Chondrocyte (in vitro differentiated cells): ENCODE data around the gene ECE1. TPM values are rescaled to one million over a fixed set of nuclear protein-coding genes. Genes with fewer than 3 reads are reported as not detected.
A peak's percentile ranks its signal among the peaks of the same experiment; 100 is the strongest.

ENCODE experiments used
- DNase-seq: peaks from one replicate; pipeline ENCODE4 v3.0.0; 2021; ENCODE audit warnings: mixed read lengths, low spot score
- H3K27ac Mint-ChIP-seq: one replicate; pipeline ENCODE4 v1.8.0; 2021; ENCODE audit warnings: mild to moderate bottlenecking, moderate library complexity, mixed read lengths; ENCODE audit not compliant: unreplicated experiment
- H3K27me3 Mint-ChIP-seq: 2 replicates; pipeline ENCODE4 v1.8.0; 2021; ENCODE audit warnings: low read depth, mixed read lengths
- H3K36me3 Mint-ChIP-seq: 2 replicates; pipeline ENCODE4 v1.8.0; 2021; ENCODE audit warnings: low read depth, mixed read lengths
- H3K4me1 Mint-ChIP-seq: 2 replicates; pipeline ENCODE4 v1.8.0; 2021; ENCODE audit warnings: low read depth, mild to moderate bottlenecking, mixed read lengths
- H3K4me3 Mint-ChIP-seq: one replicate; pipeline ENCODE4 v1.8.0; 2021; ENCODE audit warnings: mild to moderate bottlenecking, moderate library complexity, mixed read lengths; ENCODE audit not compliant: unreplicated experiment
- H3K9me3 Mint-ChIP-seq: 2 replicates; pipeline ENCODE4 v1.8.0; 2021; ENCODE audit warnings: low read depth, mixed read lengths
- CTCF ChIP-seq: fragments of 200-600 bp; sonication (generic); IDR thresholded peaks from 2 replicates; pipeline ENCODE4 v1.5.0; 2021; ENCODE audit warnings: antibody characterized with exemption, mild to moderate bottlenecking, moderate library complexity
- total RNA-seq: library from RNA; stranded (reverse); gene quantifications from 3 replicates; pipeline ENCODE4 v1.2.1, GENCODE V29; 2021

ECE1 gene
- total RNA-seq, 1 donor from 2014 or later = 98.5 TPM

- Mint-ChIP-seq H3K4me3 (no peak overlapping the region), H3K4me1 (peaks cover 67% of the 10 kb centered on the region), H3K9me3 (no peaks in the 10 kb centered on the region), H3K27ac (peak overlapping the region; percentile 72), H3K36me3 (no peaks in the 10 kb centered on the region), H3K27me3 (no peaks in the 10 kb centered on the region)
- DNase-seq = no peak
- no peak for TF ChIP-seq CTCF
These were observed 15.1 kb upstream of the ECE1 start for GRCh38 chr1:21305155-21305899.

- Mint-ChIP-seq H3K36me3 (no peaks in the 10 kb centered on the region), H3K4me3 (no peak overlapping the region), H3K4me1 (peaks cover 66% of the 10 kb centered on the region)
These were observed 14.2 kb upstream of the ECE1 start for GRCh38 chr1:21304488-21304887.

GRCh38 chr1:21302747-21303715 is 12.8 kb upstream of the ECE1 start:
- Mint-ChIP-seq H3K27me3 (no peaks in the 10 kb centered on the region), H3K4me3 (no peak overlapping the region), H3K4me1 (peaks cover 58% of the 10 kb centered on the region), H3K27ac (peak overlapping the region; percentile 45), H3K9me3 (no peaks in the 10 kb centered on the region), H3K36me3 (peaks cover 3% of the 10 kb centered on the region)
- peak; percentile 61 for TF ChIP-seq CTCF
- DNase-seq = no peak

More at GRCh38 chr1:21304488-21304887, 14.2 kb upstream of the ECE1 start:
- Mint-ChIP-seq H3K9me3 (no peaks in the 10 kb centered on the region), H3K27me3 (no peaks in the 10 kb centered on the region), H3K27ac (peak overlapping the region; percentile 53)
- TF ChIP-seq CTCF = no peak
- DNase-seq = no peak

GRCh38 chr1:21301794-21302440 is 11.7 kb upstream of the ECE1 start:
- no peaks in the 10 kb centered on the region for H3K9me3 Mint-ChIP-seq
- peaks cover 51% of the 10 kb centered on the region for H3K4me1 Mint-ChIP-seq
- TF ChIP-seq CTCF = no peak
- H3K27ac Mint-ChIP-seq = no peak overlapping the region
- DNase-seq = no peak
- no peak overlapping the region for H3K4me3 Mint-ChIP-seq
- peaks cover 3% of the 10 kb centered on the region for H3K36me3 Mint-ChIP-seq
- H3K27me3 Mint-ChIP-seq = no peaks in the 10 kb centered on the region

- Mint-ChIP-seq H3K27ac (no peak overlapping the region), H3K9me3 (no peaks in the 10 kb centered on the region), H3K36me3 (peaks cover 3% of the 10 kb centered on the region), H3K4me1 (peaks cover 54% of the 10 kb centered on the region), H3K4me3 (no peak overlapping the region), H3K27me3 (no peaks in the 10 kb centered on the region)
- DNase-seq = no peak
- TF ChIP-seq CTCF = no peak
These were observed 10.5 kb upstream of the ECE1 start for GRCh38 chr1:21300774-21301173.
